HG03097 (cell line): ENCODE data around the gene NDUFB6.
"Not testable (repeated sequence)": the region's sequence is repeated elsewhere in the genome, so short reads cannot be mapped to it uniquely, and the experiment has no call there.

Experiments
- ATAC-seq: cut with Tn5 transposase; IDR thresholded peaks from one replicate; pipeline ENCODE4 v1.9.1; 2021; ENCODE audit not compliant: unreplicated experiment, low FRiP score

NDUFB6 gene

DNA sequence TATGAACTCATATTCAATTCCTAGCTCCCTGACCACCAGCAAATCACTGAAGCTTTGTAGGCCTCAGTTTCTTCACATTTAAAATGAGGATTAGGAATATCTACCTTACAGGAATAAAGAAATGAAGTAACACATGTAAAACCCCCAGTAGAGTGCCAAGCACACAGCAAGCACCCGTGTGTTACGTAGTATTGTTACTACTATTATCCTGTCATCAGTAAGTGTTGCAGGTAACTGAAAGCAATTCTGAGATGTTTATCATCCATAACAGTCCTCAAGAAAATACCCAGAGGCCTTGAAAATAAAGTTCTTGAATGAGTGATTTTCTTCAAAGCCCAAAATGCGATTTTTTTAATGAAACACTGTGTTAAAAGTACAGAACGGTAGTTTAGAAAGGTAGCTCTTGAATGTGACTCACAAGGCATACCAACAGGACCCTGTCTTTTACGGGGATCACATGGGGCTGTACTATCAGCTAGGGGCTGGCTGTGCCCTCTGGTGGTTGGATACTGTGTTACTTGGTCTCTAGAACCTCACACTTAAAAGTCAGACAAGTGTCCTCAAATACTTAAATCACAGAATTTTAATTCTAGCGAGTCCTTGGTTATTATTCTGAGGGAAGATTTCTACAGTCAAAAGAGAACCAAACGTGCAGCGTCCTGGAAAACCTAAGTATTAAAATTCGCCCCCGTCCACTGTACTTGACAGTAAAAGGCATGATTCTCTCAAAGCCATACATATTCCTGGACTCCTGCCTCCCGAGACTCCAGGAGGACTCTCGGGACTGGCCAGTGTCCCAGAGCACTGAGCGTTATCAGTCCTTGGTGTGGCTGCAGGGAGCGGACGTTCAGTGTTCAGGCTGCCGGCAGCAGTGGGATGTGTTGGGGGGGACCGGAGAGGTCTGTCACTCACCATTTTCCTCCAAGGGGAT lies 725 bp downstream of the NDUFB6 start:
- peak; percentile 89 for ATAC-seq

DNA sequence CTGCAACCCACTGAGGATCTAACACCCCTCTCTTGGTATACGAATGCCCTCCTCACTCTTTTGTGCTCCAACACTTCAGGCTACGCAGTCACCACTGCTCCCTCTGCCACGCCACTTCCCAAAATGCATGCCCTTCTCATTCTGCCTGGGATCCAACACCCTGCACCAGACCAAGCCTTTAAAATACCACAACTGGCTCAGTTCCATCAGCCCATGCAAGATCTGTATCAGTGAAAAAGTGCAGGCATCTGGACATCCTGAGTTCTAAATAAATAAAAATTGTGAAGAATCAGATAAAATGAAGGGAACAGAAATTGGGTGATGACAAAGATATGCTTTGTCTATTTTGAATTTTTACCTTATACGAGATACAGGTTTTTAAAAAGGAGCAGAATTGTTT lies 2.7 kb downstream of the NDUFB6 start:
- no peak for ATAC-seq

DNA sequence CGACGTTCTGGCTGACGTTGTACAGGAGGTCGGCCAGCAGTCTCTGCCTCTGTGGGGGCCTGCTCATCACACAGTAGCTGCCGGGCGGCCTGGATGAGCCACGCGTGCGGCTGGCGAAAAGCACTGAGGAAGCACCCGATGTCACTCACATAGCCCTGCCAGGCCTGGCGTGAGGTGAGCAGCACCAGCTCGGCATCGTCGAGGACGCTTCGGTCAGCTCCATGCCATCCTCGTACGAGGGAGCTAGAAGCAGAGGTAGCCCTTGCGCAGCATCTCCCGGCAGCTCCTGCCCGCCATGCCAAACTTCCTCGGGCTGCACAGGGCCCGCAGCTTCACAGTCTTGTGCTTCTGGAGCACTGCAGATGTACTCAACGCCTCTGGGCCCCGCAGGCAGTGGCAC lies 6.2 kb downstream of the NDUFB6 start:
- ATAC-seq, result no peak

DNA sequence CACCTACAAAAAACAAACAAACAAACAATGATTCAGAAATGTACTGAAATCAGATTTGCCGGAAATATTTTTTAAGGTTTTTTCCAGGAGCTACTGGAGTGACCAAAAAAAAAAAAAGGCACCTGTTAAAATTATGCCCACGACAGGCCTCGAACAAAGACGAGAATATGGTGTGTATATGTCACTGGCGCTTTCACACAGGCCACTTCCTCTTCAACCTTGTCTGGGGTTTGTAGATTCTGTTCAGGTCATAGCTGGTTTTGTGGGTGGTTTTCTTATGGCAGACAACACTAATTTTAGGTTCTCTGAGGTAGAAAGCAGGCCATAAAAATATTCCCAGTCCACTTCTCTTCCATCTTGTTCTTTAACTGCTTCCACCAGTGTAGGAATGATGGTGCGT lies 7.0 kb downstream of the NDUFB6 start:
- no peak for ATAC-seq

DNA sequence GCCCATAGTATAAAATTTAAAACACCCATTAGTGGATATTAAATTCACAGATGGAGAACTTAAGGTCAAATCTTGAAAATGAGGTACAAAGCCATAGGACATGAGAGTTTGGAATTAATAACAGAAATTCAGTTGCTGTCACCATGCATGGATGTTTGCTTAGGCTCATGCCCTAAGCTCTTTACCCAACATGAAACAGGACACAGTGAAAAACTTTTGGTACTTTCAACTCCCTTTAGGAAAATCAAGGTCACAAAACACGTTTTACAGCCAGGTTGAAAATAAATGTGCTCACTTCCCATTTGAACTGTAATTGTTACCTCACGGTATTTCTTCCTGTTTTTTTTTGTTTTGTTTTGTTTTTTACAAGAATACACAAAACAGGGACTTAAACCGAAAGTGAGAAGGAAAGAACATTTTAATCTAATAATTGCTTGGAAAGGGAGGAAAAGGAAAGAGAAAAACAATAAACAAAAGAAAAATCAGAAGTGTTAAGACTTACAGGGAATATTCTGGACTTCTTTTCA lies 14.5 kb downstream of the NDUFB6 start:
- ATAC-seq, result no peak

DNA sequence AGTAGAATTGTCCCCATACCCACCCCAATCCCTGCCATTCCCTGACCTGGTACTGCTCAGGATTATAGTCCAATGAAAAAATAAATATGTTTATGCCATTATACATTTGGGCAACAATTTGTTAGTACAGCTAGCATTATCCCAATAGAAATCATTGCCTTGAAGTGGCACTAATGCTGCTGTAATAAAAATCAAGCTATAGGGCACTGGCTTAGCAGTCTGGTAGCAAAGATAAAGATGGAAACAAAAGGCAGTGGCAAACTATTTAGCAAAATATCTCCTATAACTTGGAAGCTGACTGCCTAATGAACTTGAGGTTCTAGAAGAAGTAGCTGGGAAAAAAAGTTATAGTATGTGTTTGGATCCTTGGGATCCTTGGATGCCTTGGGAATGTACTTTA lies 18.4 kb downstream of the NDUFB6 start:
- ATAC-seq, result no peak

DNA sequence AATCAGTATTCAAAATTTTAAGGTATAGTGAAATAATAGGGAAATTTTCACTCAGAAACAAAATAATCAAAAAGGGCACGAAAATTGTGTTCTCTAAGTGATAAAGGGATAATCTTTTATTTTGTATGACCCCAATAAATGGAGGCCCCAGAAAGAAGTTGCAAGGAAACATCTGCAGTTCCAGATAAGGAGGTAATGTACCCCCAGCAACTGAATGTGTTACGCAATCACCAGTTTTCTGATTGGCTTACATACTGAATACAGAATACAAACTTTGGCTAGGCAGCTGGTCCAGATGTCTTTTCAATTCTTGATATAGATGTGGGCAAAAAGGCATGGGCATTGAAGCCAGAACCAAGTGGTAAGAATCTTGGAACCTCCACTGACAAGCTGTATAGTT lies 18.9 kb downstream of the NDUFB6 start:
- ATAC-seq, result no peak

DNA sequence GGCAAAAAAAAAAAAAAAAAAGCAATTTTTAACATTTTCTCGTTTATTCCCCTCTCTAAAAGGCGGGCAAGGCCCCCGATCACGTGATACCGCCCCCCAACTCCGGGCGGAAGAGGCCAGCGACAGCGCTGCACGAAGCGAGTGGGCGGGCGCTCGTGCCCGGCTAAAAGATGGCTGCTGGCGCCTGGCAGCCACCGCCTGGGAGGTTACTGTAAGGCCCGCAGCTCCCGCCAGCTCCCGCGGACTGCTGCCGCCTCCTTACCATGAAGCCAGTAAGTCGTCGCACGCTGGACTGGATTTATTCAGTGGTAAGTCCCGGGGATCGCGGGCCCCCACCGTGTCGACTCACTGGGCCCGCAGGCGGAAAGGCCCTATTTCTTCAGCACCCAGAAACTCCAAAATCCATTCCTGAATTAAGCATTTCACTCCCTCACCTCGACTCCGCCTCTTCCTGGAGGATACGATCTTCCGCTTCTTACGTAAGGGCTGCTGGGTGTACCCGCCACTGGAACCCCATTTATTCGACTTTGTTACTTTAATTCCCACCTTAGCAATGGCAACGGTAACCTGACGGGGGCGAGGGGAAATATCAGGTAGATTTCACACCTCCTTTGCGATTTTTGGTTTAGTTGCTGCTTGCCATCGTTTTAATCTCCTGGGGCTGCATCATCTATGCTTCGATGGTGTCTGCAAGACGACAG lies 20.6 kb downstream of the NDUFB6 start, which contains the start of the genes SMIM27 and TOPORS:
SMIM27 (plus strand) TSS at position 156 of the 701 bp plus-strand sequence; CDS start at position 264, 108 bp downstream.
TOPORS (minus strand) TSS at position 415 of the 701 bp plus-strand sequence; CDS start at position 265, 150 bp downstream.
- ATAC-seq, result peak; percentile 64

DNA sequence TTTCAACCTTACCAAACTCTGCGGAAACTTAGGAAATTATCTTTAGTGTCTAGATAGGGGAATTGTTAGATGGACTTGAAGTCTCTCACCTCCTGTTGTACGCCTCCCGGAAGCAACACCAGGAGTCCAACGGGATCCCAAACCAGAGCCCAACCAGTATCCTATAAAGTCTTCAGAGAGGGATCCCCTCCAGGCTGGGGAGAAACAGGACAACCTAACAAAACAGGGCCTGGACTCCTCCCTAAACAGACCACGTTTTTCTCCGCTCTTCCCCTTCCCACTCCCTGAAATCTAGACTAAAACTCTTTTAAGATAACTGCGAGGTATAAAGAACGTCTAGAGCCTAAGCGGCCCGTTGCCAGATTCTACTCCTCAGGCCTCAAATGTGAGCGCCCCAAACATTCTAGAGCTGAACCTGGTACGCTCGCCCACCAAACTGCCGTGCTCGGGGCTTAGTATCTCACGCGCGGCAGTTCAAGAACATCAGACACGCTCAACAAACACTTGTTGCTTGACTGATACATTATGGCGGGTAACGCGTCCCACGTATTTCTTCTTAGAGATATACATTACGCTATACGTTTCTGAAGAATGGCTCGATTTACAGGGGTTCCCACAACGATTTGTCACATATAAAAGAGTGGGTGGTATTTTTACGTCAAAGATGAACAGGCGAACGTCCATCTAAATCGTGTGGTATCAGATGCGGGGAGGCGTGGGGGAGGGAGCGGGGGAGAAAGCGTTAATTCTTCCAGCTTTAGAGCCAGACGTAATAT lies 21.5 kb downstream of the NDUFB6 start:
- ATAC-seq, result no peak

DNA sequence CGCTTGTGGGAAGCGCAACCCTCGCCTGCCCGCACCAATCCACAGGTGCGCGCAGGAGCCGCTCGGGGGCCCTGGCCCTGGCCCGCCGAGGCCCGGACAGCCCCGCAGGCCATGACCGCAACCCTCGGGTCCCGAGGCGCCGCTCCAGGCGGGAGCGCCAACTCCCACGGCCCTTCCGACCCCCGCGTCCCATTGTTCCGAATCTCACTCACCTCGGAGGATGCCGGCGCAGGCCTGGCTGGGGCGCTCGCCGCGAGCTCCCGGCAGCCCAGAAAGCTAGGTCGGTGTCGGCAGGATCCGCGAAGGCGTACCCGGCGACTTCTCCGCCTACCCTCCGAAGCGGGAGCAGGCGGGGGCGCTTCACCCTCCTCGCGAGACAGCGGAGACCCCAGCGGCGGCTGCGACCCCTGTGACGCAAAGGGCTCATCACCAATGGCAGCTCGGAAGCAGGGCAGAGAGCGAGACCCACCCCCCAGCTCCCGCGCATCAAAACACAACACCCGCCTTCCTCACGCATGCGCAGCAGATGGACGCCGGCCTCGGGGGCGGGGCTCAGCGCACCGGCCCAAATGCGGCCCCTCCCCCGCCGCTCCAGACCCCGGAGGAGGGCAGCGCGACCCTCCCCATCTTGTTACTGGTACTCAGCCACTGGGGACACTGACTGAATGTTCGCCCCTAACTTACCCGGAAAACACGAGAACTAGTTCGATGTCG lies 22.2 kb downstream of the NDUFB6 start:
- peak; percentile 67 for ATAC-seq

DNA sequence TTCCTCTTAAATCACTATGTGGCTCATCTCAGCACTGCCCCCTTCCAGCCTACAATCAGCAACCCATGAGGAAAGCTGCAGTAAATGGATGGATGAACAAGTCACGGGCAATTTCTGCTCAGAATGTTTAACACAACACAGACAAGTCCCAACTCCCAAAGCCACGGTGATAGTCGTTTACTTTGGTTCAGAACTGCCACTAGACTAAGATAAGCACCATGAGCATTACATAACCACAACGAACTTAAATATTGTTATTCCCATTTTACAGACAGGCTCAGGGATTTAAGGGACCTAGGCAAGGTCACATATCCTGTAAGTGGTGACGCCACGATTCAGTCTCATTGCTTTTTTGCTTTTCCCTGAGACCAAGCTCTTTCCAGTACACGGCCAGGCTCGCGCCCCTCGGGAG lies 22.8 kb downstream of the NDUFB6 start:
- ATAC-seq, result no peak

DNA sequence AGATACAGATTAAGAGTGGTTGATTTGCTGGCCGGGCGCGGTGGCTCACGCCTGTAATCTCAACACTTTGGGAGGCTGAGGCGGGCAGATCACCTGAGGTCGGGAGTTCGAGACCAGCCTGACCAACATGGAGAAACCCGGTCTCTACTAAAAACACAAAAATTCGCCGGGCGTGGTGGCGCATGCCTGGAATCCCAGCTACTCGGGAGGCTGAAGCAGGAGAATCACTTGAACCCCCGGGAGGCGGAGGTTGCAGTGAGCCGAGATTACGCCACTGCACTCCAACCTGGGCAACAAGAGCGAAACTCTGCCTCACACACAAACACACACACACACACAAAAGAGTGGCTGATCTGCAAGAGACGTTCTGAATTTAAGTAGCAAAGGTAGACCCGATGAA lies 24.7 kb downstream of the NDUFB6 start:
- ATAC-seq, result not testable (repeated sequence)

DNA sequence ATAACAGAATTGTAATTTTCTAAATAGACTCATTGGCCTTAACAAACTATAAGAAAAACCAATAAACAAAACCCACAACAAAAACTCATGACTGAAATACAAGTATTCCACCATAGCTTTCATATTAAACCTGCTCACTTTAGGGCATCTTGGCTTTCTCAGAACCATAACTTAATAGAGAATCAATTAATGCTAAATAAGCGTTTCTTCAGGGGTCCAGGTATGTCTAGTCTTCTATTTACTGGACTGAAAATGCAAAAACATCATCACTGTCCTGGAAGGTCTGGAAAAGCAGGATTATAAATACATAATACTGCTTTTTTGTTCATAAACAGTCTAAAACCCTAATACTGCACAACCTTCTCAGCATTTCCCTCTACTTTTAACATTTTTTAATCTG lies 27.1 kb downstream of the NDUFB6 start:
- no peak for ATAC-seq

DNA sequence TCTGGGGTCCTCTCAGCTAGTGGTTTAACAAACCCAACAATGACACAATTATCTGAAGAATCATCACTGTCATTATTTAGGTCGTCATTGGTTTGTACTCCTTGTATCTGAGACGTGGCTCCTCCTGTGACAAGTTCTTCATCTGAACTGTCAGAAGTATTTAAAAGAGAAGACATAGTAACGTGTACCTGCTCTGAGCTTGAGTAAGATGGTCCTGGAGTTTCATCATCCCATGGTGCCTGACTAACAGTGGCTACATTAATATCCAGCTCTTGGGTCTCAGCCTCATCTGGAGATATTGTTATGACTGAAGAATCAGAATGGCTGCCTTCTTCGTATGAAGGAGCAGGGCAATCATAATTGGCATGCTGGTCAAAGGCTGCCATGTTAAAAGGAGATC lies 29.9 kb downstream of the NDUFB6 start:
- no peak for ATAC-seq

DNA sequence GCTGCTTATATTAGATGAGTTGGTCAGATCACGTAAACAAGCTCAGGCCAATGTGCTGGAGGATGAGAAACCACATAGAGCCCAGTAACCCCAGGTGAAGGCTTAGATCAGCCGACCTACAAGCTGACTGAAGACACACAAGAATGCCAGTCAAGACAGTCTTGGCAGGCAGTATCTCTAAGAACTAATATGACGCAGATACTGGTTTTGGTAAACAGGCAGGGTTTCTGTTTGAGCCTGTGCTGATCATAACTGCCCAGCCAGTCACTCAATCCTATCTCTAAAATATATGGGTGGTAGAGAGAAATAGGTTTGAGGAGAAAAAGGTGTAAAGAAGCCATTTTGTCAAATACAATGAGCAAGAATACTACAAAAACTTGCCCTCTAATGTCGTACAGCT lies 39.1 kb downstream of the NDUFB6 start:
- ATAC-seq, result no peak

DNA sequence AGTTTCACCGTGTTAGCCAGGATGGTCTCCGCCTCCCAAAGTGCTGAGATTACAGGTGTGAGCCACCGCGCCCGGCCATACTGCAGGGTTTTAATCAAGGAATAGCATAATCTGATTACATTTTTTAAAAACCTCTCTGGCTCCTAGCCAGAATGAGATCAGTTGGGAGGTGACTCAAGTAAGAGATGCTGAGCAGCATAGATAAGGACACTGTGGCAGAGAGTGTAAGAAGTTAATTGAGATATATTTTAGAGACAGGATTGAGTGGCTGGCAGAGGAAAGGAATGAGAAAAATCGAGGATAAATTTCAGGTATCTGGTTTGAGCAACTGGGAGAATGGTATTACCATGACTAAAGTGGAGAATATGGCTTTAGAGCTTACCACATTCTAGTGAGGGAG lies 39.6 kb downstream of the NDUFB6 start:
- no peak for ATAC-seq

DNA sequence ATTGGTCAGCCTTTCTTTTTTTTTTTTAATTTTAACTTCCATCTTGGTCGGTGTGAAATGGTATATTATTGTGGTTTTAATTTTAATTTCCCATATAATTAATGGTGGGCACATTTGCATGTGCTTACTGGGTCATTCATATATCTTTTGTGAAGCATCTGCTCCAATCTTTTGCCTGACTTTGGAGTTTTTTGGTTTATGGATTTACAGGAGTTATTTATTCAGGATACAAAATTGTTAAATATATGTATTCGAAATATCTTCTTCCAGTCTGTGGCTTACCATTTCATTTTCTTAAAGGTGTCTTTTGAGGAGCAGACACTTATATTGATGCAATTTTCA lies 46.3 kb downstream of the NDUFB6 start:
- no peak for ATAC-seq

DNA sequence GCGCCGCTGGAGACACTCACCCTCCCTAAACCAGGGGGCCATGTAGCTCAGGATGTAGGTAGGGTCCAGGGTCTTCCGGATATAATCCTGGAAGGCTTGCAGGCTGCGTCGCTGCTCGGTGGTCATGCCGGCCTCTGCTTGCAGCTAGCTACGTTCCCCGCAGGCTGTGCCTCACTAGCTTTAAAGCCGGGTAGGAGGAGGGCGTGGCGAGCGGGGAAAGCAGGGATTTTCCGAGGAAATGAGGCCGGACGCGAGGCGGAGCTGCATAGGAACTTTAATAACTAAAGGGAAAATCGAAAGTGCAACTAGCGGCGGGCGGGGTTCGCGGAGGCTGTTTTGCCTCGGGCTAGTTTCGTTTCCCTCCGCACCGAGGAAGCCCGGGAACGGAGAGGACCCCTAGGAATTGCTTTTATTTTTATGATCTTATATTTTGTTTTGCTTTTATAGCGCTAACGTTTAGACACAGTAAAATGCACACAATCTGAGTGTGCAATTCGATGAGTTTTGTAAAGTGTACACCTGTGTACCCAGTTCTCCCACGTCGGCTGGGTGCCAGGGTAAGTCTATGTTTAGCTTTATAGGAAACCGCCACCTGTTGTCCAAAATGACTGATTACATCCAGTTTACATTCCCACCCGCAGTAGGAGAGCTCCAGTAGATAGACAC lies 46.8 kb downstream of the NDUFB6 start, which contains the start of gene RIGI:
RIGI (minus strand) TSS at position 156 of the 666 bp plus-strand sequence; CDS start at position 126, 30 bp downstream.
- peak; percentile 71 for ATAC-seq

DNA sequence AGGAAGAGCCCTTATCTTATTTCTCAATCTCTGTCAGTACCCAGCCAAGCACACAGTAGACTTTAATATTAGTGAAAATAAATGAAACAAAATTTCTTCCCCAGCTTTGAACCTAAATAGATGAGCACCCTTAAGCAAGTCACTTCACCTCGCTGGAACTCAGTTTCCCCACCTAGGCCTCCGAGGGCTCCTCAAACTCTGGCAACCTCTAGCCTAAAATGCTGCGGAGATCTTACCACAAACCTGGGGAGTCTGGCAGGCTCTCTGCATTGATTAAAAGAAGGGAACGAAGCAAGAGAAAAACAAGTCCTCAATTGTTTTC lies 47.3 kb downstream of the NDUFB6 start:
- no peak for ATAC-seq
